ENCODE measurements around the gene NSD1. TPM values are rescaled to one million over a fixed set of nuclear protein-coding genes. Genes with fewer than 3 reads are reported as not detected.

Gene NSD1
- 48.1 and 48.7 TPM in 2 replicates for total RNA-seq

GRCh38 chr5:177133096-177133852, at the start of gene NSD1:
Gene NSD1, plus strand, starts transcription at chr5:177133773. Its CDS starts 1,331 bp downstream, at chr5:177135104.

DNA sequence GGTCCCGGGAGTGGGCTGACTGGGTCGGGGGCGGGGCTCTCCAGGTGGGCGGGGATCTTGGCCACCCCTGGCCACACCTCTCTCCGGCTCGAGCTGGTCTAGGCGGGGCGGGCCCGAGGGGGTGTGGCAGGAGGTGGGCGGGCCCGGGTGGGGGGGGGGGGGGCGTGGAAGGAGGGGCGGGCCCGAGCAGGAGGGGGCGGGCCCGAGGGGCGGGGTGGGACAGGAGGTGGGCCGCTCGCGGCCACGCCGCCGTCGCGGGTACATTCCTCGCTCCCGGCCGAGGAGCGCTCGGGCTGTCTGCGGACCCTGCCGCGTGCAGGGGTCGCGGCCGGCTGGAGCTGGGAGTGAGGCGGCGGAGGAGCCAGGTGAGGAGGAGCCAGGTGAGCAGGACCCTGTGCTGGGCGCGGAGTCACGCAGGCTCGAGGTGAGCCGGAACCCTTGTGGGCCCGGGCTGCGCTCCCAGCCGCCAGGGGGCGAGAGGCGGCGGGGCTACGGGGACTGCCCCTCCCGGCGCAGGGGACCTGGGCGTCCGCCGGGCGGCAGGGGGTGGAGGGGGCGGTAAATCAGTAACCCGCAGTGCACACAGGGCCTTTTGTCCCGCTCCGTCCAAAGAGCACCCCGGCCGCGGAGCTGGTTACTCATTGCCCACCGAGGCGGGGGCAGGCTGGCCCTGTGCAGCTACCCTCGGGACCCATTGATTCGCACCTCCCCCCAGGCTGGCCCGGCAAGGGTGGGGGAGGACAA, 46.7 kb upstream of the NSD1 start, which contains the start of gene FGFR4:
FGFR4 (plus strand) TSS at position 262 of the 744 bp plus-strand sequence. CDS start 2,688 bp downstream, outside the sequence.

GRCh38 chr5:177303121-177303924, 169.8 kb downstream of the NSD1 start, which contains the start of the genes PRELID1 and RAB24:
Gene PRELID1, plus strand, starts transcription at chr5:177303799. Its CDS starts 187 bp downstream, at chr5:177303986.
Gene RAB24, minus strand, starts transcription at chr5:177303719. Its CDS starts 431 bp downstream, at chr5:177303288.

GRCh38 chr5:177311723-177312648, 178.4 kb downstream of the NSD1 start, which contains the start of gene MXD3:
Gene MXD3, minus strand, starts transcription at chr5:177311898. Its CDS starts 68 bp downstream, at chr5:177311830.

Other genes starting within 250 kb of the NSD1 start
- not detected in 2 replicates for gene HK3, start 234.4 kb upstream of the NSD1 start, total RNA-seq
- gene UIMC1, start 127.0 kb upstream of the NSD1 start, total RNA-seq: 24.5 and 33.3 TPM in 2 replicates
- gene ZNF346, start 111.1 kb upstream of the NSD1 start, total RNA-seq: 17.2 and 17.9 TPM in 2 replicates
- gene FGFR4, start 46.9 kb upstream of the NSD1 start, total RNA-seq: 20.1 and 36.7 TPM in 2 replicates
- gene RAB24, start 169.9 kb downstream of the NSD1 start, total RNA-seq: 15.4 and 33.4 TPM in 2 replicates
- gene PRELID1, start 170.0 kb downstream of the NSD1 start, total RNA-seq: 72.8 and 136 TPM in 2 replicates
- 3.0 and 30.5 TPM in 2 replicates for gene MXD3, start 178.1 kb downstream of the NSD1 start, total RNA-seq
- 418 and 537 TPM in 2 replicates for gene LMAN2, start 217.9 kb downstream of the NSD1 start, total RNA-seq
- 5.6 and 8.3 TPM in 2 replicates for gene RGS14, start 224.2 kb downstream of the NSD1 start, total RNA-seq

Data from smooth muscle cell of trachea (primary cell).